Measurements from ENCODE around the gene DTNA.
A peak's percentile ranks its signal among the peaks of the same experiment; 100 is the strongest.

Gene DTNA

GRCh38 chr18:34863702-34864101 is 153.6 kb downstream of the DTNA start:
- no peak for TF ChIP-seq CTCF (IDR thresholded peaks at IDR 0.05; ENCODE audit: low read depth, low read length, missing control alignments)
- no peak for DNase-seq (ENCODE audit: low read depth)
- in situ Hi-C loops (cut with HindIII; ENCODE audit: low sequenced_read_pairs) = no loop called here
- H3K4me3 ChIP-seq (ENCODE audit: low read depth, low read length) = no peak overlapping the region

- in situ Hi-C loops (cut with HindIII; ENCODE audit: low sequenced_read_pairs) = no loop called here
- TF ChIP-seq CTCF (IDR thresholded peaks at IDR 0.05; ENCODE audit: low read depth, low read length, missing control alignments) = no peak
- H3K4me3 ChIP-seq (ENCODE audit: low read depth, low read length) = no peak overlapping the region
- DNase-seq (ENCODE audit: low read depth) = no peak
Measured at GRCh38 chr18:34864836-34865497, 154.9 kb downstream of the DTNA start.

- TF ChIP-seq CTCF (IDR thresholded peaks at IDR 0.05; ENCODE audit: low read depth, low read length, missing control alignments) = no peak
- DNase-seq (ENCODE audit: low read depth) = no peak
- in situ Hi-C loops (cut with HindIII; ENCODE audit: low sequenced_read_pairs) = no loop called here
- no peak overlapping the region for H3K4me3 ChIP-seq (ENCODE audit: low read depth, low read length)
Measured at GRCh38 chr18:34866310-34866709, 156.2 kb downstream of the DTNA start.

- H3K4me3 ChIP-seq (ENCODE audit: low read depth, low read length) = no peak overlapping the region
- in situ Hi-C loops (cut with HindIII; ENCODE audit: low sequenced_read_pairs) = no loop called here
- peak; percentile 1 for DNase-seq (ENCODE audit: low read depth)
- TF ChIP-seq CTCF (IDR thresholded peaks at IDR 0.05; ENCODE audit: low read depth, low read length, missing control alignments) = peak; percentile 68
Measured at GRCh38 chr18:34866739-34867138, 156.6 kb downstream of the DTNA start.

- H3K4me3 ChIP-seq (ENCODE audit: low read depth, low read length) = no peak overlapping the region
- DNase-seq (ENCODE audit: low read depth) = no peak
- in situ Hi-C loops (cut with HindIII; ENCODE audit: low sequenced_read_pairs) = no loop called here
- TF ChIP-seq CTCF (IDR thresholded peaks at IDR 0.05; ENCODE audit: low read depth, low read length, missing control alignments) = peak; percentile 30
Measured at GRCh38 chr18:34867520-34867919, 157.4 kb downstream of the DTNA start.

GRCh38 chr18:34870555-34871310 is 160.6 kb downstream of the DTNA start:
- in situ Hi-C loops (cut with HindIII; ENCODE audit: low sequenced_read_pairs) = no loop called here
- H3K4me3 ChIP-seq (ENCODE audit: low read depth, low read length) = no peak overlapping the region
- DNase-seq (ENCODE audit: low read depth) = no peak
- no peak for TF ChIP-seq CTCF (IDR thresholded peaks at IDR 0.05; ENCODE audit: low read depth, low read length, missing control alignments)
